ENCODE results near the gene ELMO1. TPM values are rescaled to one million over a fixed set of nuclear protein-coding genes. Genes with fewer than 3 reads are reported as not detected.

ELMO1 gene
- total RNA-seq, 4 donors from 2014 or later, result 24.6 to 120 (median 71.9) TPM

DNA sequence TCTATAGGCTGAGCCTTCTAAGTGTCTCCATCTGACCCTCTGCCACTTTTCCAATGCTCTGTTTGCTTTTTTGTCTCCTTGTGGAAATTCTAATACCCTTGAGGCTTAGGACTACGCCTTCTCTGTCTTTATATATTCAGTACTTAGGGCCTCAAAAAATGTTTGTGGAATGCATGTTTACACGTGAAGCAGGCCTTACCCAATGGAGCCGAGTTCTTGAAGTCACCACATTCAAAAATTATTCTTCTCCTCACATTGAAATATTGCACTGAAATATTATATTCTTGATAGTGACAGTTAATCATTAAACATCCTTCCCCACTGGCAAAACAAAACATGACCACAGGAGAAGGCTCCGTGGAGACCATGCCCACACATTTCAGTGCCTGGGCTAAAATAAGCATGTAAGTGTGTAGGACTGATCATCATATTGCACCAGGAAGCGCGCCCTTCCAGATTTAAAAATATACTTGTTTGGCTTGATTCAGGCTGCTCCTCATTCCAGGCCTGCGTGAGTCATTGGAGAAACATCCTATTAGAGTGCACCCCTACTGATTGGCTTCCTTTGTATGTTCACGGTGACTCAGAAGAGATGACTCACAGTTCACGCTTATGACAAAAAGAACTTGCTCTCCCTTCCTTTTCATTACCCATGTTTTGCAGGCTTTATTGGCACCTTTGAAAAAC is 416.9 kb downstream of the ELMO1 start:
- intact Hi-C loops (cut with DNase I; ENCODE audit: low total_unique reads) (no loop called here), in situ Hi-C loops (cut with MboI; ENCODE audit: low pct_ligation_motif_present in 1 of 4, low pct_unique_long_range_greater_than_20kb in 1 of 4, low sequenced_read_pairs in 3 of 4) (no loop called here)
- H3K9me3 ChIP-seq, result no peaks in the 10 kb centered on the region
- TF ChIP-seq POLR2A (IDR thresholded peaks at IDR 0.05), result no peak
- peak; percentile 71 to 83 (median 81) for TF ChIP-seq POLR2AphosphoS5 (IDR thresholded peaks at IDR 0.05)
- WGBS, 2 donors (ENCODE audit: low coverage in 1 of 2), result 29 to 36% methylated on average over 6 to 9 of the region's 9 CpGs
- no peaks in the 10 kb centered on the region for H3K27me3 ChIP-seq
- no peaks in the 10 kb centered on the region for H3K36me3 ChIP-seq
- peak; percentile 54 for DNase-seq
- peaks cover 0 to 16% (median 6%) of the 10 kb centered on the region in 4 donors for H3K4me1 ChIP-seq
- peak overlapping the region; percentile 47 to 77 (median 62) for H3K27ac ChIP-seq
- no peak overlapping the region for H3K4me3 ChIP-seq

DNA sequence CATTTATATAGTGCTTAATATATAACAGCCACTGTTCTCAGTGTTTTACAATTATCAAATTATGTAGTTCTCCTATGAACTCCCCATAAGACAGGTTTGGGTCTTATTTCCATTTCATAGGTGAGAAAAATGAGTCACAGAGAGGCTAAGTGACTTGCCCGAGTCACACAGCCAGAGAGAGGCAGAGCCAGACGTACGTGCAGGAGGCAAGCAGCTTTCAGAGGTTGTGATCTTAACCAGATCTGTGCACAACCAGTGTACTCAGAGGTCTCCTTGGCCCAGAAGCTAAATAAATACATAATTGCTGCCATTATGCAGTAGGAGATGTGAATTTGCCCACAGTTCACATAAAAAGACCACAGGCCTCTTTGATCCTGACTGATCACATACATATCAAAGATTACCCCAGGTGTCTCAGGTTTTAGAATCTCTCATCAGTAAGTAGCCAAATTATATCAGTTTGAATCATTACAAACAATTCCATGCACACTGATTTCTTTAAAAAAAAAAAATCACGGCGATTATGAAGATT is 419.7 kb downstream of the ELMO1 start:
- 87 to 91% methylated on average over 5 of the region's 5 CpGs for WGBS, 2 donors (ENCODE audit: low coverage in 1 of 2)
- no peak for TF ChIP-seq POLR2AphosphoS5 (IDR thresholded peaks at IDR 0.05)
- TF ChIP-seq, protein P1, sequence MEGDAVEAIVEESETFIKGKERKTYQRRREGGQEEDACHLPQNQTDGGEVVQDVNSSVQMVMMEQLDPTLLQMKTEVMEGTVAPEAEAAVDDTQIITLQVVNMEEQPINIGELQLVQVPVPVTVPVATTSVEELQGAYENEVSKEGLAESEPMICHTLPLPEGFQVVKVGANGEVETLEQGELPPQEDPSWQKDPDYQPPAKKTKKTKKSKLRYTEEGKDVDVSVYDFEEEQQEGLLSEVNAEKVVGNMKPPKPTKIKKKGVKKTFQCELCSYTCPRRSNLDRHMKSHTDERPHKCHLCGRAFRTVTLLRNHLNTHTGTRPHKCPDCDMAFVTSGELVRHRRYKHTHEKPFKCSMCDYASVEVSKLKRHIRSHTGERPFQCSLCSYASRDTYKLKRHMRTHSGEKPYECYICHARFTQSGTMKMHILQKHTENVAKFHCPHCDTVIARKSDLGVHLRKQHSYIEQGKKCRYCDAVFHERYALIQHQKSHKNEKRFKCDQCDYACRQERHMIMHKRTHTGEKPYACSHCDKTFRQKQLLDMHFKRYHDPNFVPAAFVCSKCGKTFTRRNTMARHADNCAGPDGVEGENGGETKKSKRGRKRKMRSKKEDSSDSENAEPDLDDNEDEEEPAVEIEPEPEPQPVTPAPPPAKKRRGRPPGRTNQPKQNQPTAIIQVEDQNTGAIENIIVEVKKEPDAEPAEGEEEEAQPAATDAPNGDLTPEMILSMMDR (IDR thresholded peaks at IDR 0.05), result no peak
- no peak for TF ChIP-seq EP300 (IDR thresholded peaks at IDR 0.05; ENCODE audit: low read depth)
- no peak for TF ChIP-seq POLR2A (IDR thresholded peaks at IDR 0.05)
- peaks cover 0 to 16% (median 6%) of the 10 kb centered on the region in 4 donors for H3K4me1 ChIP-seq
- H3K27ac ChIP-seq, result no peak overlapping the region
- H3K36me3 ChIP-seq, result no peaks in the 10 kb centered on the region
- H3K9me3 ChIP-seq, result no peaks in the 10 kb centered on the region
- in situ Hi-C loops (cut with MboI; ENCODE audit: low pct_ligation_motif_present in 1 of 4, low pct_unique_long_range_greater_than_20kb in 1 of 4, low sequenced_read_pairs in 3 of 4), result no loop called here
- intact Hi-C loops (cut with DNase I; ENCODE audit: low total_unique reads), result no loop called here
- no peak overlapping the region for H3K4me3 ChIP-seq
- no peaks in the 10 kb centered on the region for H3K27me3 ChIP-seq
- DNase-seq, result no peak

DNA sequence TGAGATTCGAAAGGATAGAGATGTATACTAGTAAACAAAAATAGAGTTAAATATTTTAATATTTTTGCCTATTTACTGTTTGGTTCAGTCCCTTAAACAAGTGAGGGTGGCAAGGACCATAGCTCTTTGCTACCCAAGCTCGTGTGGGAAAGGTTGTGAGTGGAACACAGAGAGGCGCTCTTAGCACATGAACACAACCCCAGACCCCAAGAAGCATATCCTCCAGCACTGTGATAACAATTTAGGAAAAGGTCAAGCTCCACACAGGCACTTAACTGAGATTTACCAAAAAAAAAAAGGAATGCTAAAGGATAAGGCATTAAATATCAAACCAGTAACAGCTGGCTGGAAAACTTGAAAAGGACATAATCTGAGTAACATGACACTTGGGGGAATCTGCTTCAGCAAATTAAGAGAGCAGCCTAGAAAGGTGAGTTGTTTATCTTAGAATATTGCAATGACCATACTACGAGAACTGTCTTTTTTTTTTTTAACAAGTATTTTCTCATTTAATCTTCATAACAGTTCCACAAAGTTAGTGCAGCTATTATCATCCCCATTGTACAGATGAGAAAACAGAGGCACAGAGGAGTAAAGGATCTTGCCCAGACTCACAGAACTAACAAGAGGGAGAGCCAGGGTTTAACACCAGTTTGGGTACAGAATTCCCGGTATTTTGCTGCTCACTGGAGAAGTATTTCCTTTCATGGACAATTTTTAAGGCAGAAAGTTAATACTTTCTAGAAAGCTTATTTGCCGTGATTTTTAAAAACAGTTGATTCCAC is 420.9 kb downstream of the ELMO1 start:
- Histone ChIP-seq H3K36me3 (no peaks in the 10 kb centered on the region), H3K27me3 (no peaks in the 10 kb centered on the region), H3K9me3 (no peaks in the 10 kb centered on the region), H3K27ac (no peak overlapping the region), H3K4me1 (peaks cover 0 to 16% (median 6%) of the 10 kb centered on the region in 4 donors), H3K4me3 (no peak overlapping the region)
- DNase-seq, result no peak
- WGBS, 2 donors (ENCODE audit: low coverage in 1 of 2), result 90 to 93% methylated on average over 6 of the region's 6 CpGs
- intact Hi-C loops (cut with DNase I; ENCODE audit: low total_unique reads) (no loop called here), in situ Hi-C loops (cut with MboI; ENCODE audit: low pct_ligation_motif_present in 1 of 4, low pct_unique_long_range_greater_than_20kb in 1 of 4, low sequenced_read_pairs in 3 of 4) (no loop called here)
- TF ChIP-seq, protein P1 (IDR thresholded peaks at IDR 0.05), result no peak
- TF ChIP-seq POLR2AphosphoS5 (IDR thresholded peaks at IDR 0.05), result no peak
- no peak for TF ChIP-seq POLR2A (IDR thresholded peaks at IDR 0.05)
- TF ChIP-seq EP300 (IDR thresholded peaks at IDR 0.05; ENCODE audit: low read depth), result no peak

DNA sequence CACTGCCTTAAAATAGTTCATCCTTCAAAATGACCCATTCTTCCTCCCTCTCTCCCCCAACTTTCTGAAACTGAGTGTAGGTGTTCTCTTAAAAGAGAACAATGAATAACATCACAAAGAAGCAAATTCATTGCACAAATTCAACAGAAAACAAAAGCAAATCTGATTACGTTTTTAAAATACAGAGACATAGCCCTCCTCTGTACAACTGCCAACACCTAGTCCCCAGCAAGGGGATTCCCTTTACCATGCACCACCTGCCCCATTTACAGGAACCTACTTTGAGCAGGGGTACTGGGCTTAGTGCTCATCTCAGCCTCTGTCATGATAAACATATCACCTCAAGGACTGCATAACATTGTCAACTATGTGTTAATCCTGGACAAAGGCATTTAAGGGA is 421.6 kb downstream of the ELMO1 start:
- H3K9me3 ChIP-seq, result no peaks in the 10 kb centered on the region
- H3K4me3 ChIP-seq, result no peak overlapping the region
- TF ChIP-seq POLR2A (IDR thresholded peaks at IDR 0.05) (no peak), POLR2AphosphoS5 (IDR thresholded peaks at IDR 0.05) (no peak), EP300 (IDR thresholded peaks at IDR 0.05; ENCODE audit: low read depth) (no peak)
- TF ChIP-seq, protein P1 (IDR thresholded peaks at IDR 0.05), result no peak
- in situ Hi-C loops (cut with MboI; ENCODE audit: low pct_ligation_motif_present in 1 of 4, low pct_unique_long_range_greater_than_20kb in 1 of 4, low sequenced_read_pairs in 3 of 4) (no loop called here), intact Hi-C loops (cut with DNase I; ENCODE audit: low total_unique reads) (no loop called here)
- no peaks in the 10 kb centered on the region for H3K36me3 ChIP-seq
- no peaks in the 10 kb centered on the region for H3K27me3 ChIP-seq
- 71 to 72% methylated on average over 1 of the region's 1 CpG for WGBS, 2 donors (ENCODE audit: low coverage in 1 of 2)
- DNase-seq, result no peak
- H3K27ac ChIP-seq, result no peak overlapping the region
- peaks cover 0 to 12% (median 4%) of the 10 kb centered on the region in 4 donors for H3K4me1 ChIP-seq

Data from transverse colon (tissue), 4 donors.